HG03280 (cell line): ENCODE results near the gene KIRREL2.

ENCODE experiments used
- ATAC-seq: cut with Tn5 transposase; IDR thresholded peaks from one replicate; pipeline ENCODE4 v1.9.1; 2021; ENCODE audit warnings: mild to moderate bottlenecking, moderate library complexity; ENCODE audit not compliant: unreplicated experiment

Gene KIRREL2

DNA sequence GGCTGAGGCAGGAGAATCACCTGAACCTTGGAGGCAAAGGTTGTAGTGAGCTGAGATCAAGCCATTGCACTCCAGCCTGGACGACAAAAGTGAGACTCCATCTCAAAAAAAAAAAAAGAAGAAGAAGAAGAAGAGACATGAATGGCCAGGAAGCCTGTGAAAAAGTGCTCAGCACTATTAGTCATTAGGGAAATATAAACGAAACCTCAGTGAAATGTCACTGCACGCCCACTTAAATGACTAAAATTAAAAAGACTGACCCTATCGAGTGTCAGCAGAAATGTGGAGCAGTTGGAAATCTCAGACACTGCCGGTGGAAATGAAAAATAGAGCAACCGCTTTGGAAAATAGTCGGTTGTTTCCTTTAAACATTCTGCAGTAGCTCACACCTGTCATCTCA, 56.9 kb downstream of the KIRREL2 start:
- no peak for ATAC-seq

- no peak for ATAC-seq
Measured at GRCh38 chr19:35915443-35915842, 58.7 kb downstream of the KIRREL2 start.
